ENCODE results near the gene IQSEC3. TPM values are rescaled to one million over a fixed set of nuclear protein-coding genes. Genes with fewer than 3 reads are reported as not detected.

The IQSEC3 gene
- polyA plus RNA-seq, 1 donor from 2014 or later, result 2.4 TPM

DNA sequence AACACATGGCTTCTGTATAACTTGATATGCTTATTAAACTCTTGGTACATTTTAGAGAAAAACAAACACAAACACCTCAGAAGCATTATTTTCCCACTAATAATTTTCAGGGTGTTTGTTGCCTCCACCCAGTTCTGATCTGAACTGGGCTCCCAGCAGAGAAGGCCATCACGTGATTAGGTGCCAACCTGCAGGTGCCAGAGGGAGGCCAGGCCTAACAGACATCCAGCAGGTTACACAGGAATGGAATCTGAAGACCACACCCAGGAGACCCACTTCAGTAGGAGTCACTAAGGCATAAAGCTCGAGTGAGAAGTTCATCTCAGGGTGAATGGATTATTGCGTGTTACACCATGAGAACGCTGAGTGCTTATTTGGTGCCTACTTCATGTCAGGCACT lies 138.5 kb downstream of the IQSEC3 start:
- Histone ChIP-seq H3K9me2 (ENCODE audit: insufficient read depth, low read length) (no peaks in the 10 kb centered on the region), H3K36me3 (ENCODE audit: insufficient read depth, low read length) (no peaks in the 10 kb centered on the region), H3K4me3 (ENCODE audit: low read length) (no peak overlapping the region), H3K27me3 (ENCODE audit: insufficient read depth, low read depth, low read length) (peaks cover 21% of the 10 kb centered on the region), H3K79me2 (replicated peaks; ENCODE audit: insufficient read depth, low read length) (no peaks in the 10 kb centered on the region), H2AFZ (ENCODE audit: low read depth, low read length) (no peak overlapping the region), H3K9ac (ENCODE audit: low read length) (no peak overlapping the region), H4K20me1 (ENCODE audit: insufficient read depth) (no peaks in the 10 kb centered on the region), H3F3A (ENCODE audit: insufficient read depth, low read length, poor library complexity, severe bottlenecking) (no peaks in the 10 kb centered on the region), H3K4me2 (ENCODE audit: low read length) (no peak overlapping the region), H3K27ac (ENCODE audit: low read length) (no peak overlapping the region), H3K9me3 (ENCODE audit: low read length) (no peaks in the 10 kb centered on the region)
- TF ChIP-seq, protein P1, sequence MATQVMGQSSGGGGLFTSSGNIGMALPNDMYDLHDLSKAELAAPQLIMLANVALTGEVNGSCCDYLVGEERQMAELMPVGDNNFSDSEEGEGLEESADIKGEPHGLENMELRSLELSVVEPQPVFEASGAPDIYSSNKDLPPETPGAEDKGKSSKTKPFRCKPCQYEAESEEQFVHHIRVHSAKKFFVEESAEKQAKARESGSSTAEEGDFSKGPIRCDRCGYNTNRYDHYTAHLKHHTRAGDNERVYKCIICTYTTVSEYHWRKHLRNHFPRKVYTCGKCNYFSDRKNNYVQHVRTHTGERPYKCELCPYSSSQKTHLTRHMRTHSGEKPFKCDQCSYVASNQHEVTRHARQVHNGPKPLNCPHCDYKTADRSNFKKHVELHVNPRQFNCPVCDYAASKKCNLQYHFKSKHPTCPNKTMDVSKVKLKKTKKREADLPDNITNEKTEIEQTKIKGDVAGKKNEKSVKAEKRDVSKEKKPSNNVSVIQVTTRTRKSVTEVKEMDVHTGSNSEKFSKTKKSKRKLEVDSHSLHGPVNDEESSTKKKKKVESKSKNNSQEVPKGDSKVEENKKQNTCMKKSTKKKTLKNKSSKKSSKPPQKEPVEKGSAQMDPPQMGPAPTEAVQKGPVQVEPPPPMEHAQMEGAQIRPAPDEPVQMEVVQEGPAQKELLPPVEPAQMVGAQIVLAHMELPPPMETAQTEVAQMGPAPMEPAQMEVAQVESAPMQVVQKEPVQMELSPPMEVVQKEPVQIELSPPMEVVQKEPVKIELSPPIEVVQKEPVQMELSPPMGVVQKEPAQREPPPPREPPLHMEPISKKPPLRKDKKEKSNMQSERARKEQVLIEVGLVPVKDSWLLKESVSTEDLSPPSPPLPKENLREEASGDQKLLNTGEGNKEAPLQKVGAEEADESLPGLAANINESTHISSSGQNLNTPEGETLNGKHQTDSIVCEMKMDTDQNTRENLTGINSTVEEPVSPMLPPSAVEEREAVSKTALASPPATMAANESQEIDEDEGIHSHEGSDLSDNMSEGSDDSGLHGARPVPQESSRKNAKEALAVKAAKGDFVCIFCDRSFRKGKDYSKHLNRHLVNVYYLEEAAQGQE (IDR thresholded peaks at IDR 0.05; ENCODE audit: borderline replicate concordance), result no peak
- TF ChIP-seq POLR2AphosphoS5 (IDR thresholded peaks at IDR 0.05) (no peak), EP300 (conservative IDR thresholded peaks at IDR 0.05; ENCODE audit: poor library complexity, severe bottlenecking) (no peak), MXI1 (conservative IDR thresholded peaks at IDR 0.05; ENCODE audit: poor library complexity, severe bottlenecking) (no peak), TAF1 (IDR thresholded peaks at IDR 0.05; ENCODE audit: low read depth) (no peak), RAD21 (conservative IDR thresholded peaks at IDR 0.05) (no peak), EZH2 (IDR thresholded peaks at IDR 0.05; ENCODE audit: borderline replicate concordance, insufficient read depth, low read length, poor library complexity, severe bottlenecking) (no peak), SMC3 (conservative IDR thresholded peaks at IDR 0.05; ENCODE audit: poor library complexity) (no peak)
- TF ChIP-seq, protein P2, sequence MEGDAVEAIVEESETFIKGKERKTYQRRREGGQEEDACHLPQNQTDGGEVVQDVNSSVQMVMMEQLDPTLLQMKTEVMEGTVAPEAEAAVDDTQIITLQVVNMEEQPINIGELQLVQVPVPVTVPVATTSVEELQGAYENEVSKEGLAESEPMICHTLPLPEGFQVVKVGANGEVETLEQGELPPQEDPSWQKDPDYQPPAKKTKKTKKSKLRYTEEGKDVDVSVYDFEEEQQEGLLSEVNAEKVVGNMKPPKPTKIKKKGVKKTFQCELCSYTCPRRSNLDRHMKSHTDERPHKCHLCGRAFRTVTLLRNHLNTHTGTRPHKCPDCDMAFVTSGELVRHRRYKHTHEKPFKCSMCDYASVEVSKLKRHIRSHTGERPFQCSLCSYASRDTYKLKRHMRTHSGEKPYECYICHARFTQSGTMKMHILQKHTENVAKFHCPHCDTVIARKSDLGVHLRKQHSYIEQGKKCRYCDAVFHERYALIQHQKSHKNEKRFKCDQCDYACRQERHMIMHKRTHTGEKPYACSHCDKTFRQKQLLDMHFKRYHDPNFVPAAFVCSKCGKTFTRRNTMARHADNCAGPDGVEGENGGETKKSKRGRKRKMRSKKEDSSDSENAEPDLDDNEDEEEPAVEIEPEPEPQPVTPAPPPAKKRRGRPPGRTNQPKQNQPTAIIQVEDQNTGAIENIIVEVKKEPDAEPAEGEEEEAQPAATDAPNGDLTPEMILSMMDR (IDR thresholded peaks at IDR 0.05; ENCODE audit: poor library complexity, severe bottlenecking), result no peak

DNA sequence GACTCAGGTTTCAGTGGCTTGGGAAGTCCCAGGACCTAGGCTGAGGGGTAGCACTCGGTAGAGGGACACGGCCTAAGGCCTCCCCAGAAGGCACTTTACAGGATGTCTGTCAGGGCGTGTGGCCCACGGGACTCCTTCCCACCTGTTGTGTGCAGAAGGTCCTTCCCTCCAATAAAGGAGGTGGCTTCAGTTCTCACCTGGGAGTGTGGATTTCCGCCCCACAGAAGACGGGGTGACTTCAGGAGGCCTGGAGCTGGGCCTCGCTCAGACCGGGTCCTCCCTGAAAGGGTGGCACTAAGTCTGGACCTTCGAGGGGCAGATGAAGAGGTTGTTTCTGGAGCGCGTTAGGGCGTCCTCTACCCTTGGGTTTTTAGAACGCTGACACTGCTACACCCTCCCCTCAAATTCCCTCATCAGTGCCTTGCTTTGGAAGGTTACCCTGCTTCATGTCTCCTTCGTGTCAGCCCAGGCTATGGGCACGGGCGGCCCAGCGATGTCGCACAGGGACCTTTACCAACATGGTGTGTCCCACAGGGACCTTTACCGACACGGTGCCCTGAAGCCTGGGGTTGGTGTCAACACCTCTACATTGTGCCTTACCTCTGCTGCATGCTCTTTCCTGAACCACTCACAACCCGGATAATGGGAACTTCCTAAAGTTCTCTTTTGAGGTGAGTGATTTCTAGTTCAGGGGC lies 140.3 kb downstream of the IQSEC3 start:
- H3K4me3 ChIP-seq (ENCODE audit: low read length), result no peak overlapping the region
- no peak overlapping the region for H3K9ac ChIP-seq (ENCODE audit: low read length)
- peaks cover 21% of the 10 kb centered on the region for H3K27me3 ChIP-seq (ENCODE audit: insufficient read depth, low read depth, low read length)
- H3K4me2 ChIP-seq (ENCODE audit: low read length), result no peak overlapping the region
- no peak overlapping the region for H3K27ac ChIP-seq (ENCODE audit: low read length)
- no peaks in the 10 kb centered on the region for H3F3A ChIP-seq (ENCODE audit: insufficient read depth, low read length, poor library complexity, severe bottlenecking)
- no peak overlapping the region for H2AFZ ChIP-seq (ENCODE audit: low read depth, low read length)
- H3K36me3 ChIP-seq (ENCODE audit: insufficient read depth, low read length), result no peaks in the 10 kb centered on the region
- H3K9me2 ChIP-seq (ENCODE audit: insufficient read depth, low read length), result no peaks in the 10 kb centered on the region
- H4K20me1 ChIP-seq (ENCODE audit: insufficient read depth), result no peaks in the 10 kb centered on the region
- TF ChIP-seq POLR2AphosphoS5 (IDR thresholded peaks at IDR 0.05), result no peak
- TF ChIP-seq, protein P1 (IDR thresholded peaks at IDR 0.05; ENCODE audit: borderline replicate concordance), result no peak
- TF ChIP-seq SMC3 (conservative IDR thresholded peaks at IDR 0.05; ENCODE audit: poor library complexity), result no peak
- no peak for TF ChIP-seq EZH2 (IDR thresholded peaks at IDR 0.05; ENCODE audit: borderline replicate concordance, insufficient read depth, low read length, poor library complexity, severe bottlenecking)
- no peak for TF ChIP-seq EP300 (conservative IDR thresholded peaks at IDR 0.05; ENCODE audit: poor library complexity, severe bottlenecking)
- TF ChIP-seq, protein P2 (IDR thresholded peaks at IDR 0.05; ENCODE audit: poor library complexity, severe bottlenecking), result no peak
- no peak for TF ChIP-seq RAD21 (conservative IDR thresholded peaks at IDR 0.05)
- TF ChIP-seq MXI1 (conservative IDR thresholded peaks at IDR 0.05; ENCODE audit: poor library complexity, severe bottlenecking), result no peak
- TF ChIP-seq TAF1 (IDR thresholded peaks at IDR 0.05; ENCODE audit: low read depth), result no peak
- H3K79me2 ChIP-seq (replicated peaks; ENCODE audit: insufficient read depth, low read length), result no peaks in the 10 kb centered on the region
- H3K9me3 ChIP-seq (ENCODE audit: low read length), result no peaks in the 10 kb centered on the region

Data from neural cell (in vitro differentiated cells).